SK-N-MC (cell line): ENCODE measurements around the gene HSPB6.

Source experiments
- DNase-seq: peaks from one replicate; pipeline ENCODE4 v3.0.0-alpha.2; 2011; ENCODE audit warnings: low read depth, low spot score
- H3K27ac ChIP-seq: fragments of 200-600 bp; sonication (generic); 2 replicates; pipeline ENCODE4 v1.5.1; 2016; ENCODE audit warnings: mixed run types
- H3K36me3 ChIP-seq: fragments of 200-600 bp; sonication (generic); 2 replicates; pipeline ENCODE4 v1.6.1; 2017; ENCODE audit warnings: antibody characterized with exemption, low read length, mixed read lengths; ENCODE audit not compliant: insufficient read depth
- H3K4me3 ChIP-seq: fragments of 200-600 bp; sonication (generic); 2 replicates; pipeline ENCODE4 v1.5.1; 2016
- H3K9ac ChIP-seq: fragments of 200-600 bp; sonication (generic); 2 replicates; pipeline ENCODE4 v1.8.0; 2017; ENCODE audit warnings: mixed run types, mixed read lengths; ENCODE audit not compliant: insufficient read length
- H3K9me3 ChIP-seq: fragments of 200-600 bp; sonication (generic); 2 replicates; pipeline ENCODE4 v1.6.1; 2017; ENCODE audit warnings: low read depth, mild to moderate bottlenecking, antibody characterized with exemption, low read length, moderate library complexity, mixed read lengths
- EZH2 ChIP-seq: fragments of 200-600 bp; sonication (generic); IDR thresholded peaks from one replicate; pipeline ENCODE4 v1.6.1; 2017; ENCODE audit warnings: antibody characterized with exemption
- FOXP2 ChIP-seq: optimal IDR thresholded peaks from 2 replicates; pipeline ENCODE3; 2011; ENCODE audit warnings: mild to moderate bottlenecking, moderate library complexity; ENCODE audit not compliant: insufficient read depth; ENCODE audit errors: extremely low read length, control extremely low read depth
- POLR2AphosphoS5 ChIP-seq: IDR thresholded peaks from 2 replicates; pipeline ENCODE4 v1.6.1; 2012; ENCODE audit warnings: mild to moderate bottlenecking, low read depth, low read length, borderline replicate concordance

HSPB6 gene

GRCh38 chr19:35788205-35788960 lies 31.6 kb upstream of the HSPB6 start:
- H3K27ac ChIP-seq = no peak overlapping the region
- no peak for TF ChIP-seq FOXP2
- TF ChIP-seq EZH2 = no peak
- no peak for TF ChIP-seq POLR2AphosphoS5
- H3K36me3 ChIP-seq = no peaks in the 10 kb centered on the region
- no peak overlapping the region for H3K9ac ChIP-seq
- H3K9me3 ChIP-seq = no peaks in the 10 kb centered on the region
- no peak for DNase-seq
- H3K4me3 ChIP-seq = no peak overlapping the region

GRCh38 chr19:35787227-35787799 lies 30.5 kb upstream of the HSPB6 start:
- Histone ChIP-seq H3K9ac (no peak overlapping the region), H3K9me3 (no peaks in the 10 kb centered on the region), H3K4me3 (no peak overlapping the region), H3K27ac (no peak overlapping the region), H3K36me3 (no peaks in the 10 kb centered on the region; the same call in 1 of the 2 replicates)
- TF ChIP-seq FOXP2 = no peak
- TF ChIP-seq POLR2AphosphoS5 = no peak
- TF ChIP-seq EZH2 = no peak
- DNase-seq = no peak

GRCh38 chr19:35786299-35787160 lies 29.7 kb upstream of the HSPB6 start:
- Histone ChIP-seq H3K36me3 (no peaks in the 10 kb centered on the region; the same call in 1 of the 2 replicates), H3K9ac (no peak overlapping the region), H3K9me3 (no peaks in the 10 kb centered on the region), H3K27ac (no peak overlapping the region), H3K4me3 (no peak overlapping the region)
- DNase-seq = no peak
- no peak for TF ChIP-seq FOXP2
- TF ChIP-seq EZH2 = no peak
- TF ChIP-seq POLR2AphosphoS5 = no peak

- Histone ChIP-seq H3K36me3 (no peaks in the 10 kb centered on the region; the same call in 1 of the 2 replicates), H3K9ac (no peak overlapping the region), H3K27ac (no peak overlapping the region), H3K4me3 (no peak overlapping the region), H3K9me3 (no peaks in the 10 kb centered on the region)
- no peak for DNase-seq
- TF ChIP-seq EZH2 (no peak), FOXP2 (no peak), POLR2AphosphoS5 (no peak)
Measured at GRCh38 chr19:35785339-35785627, 28.5 kb upstream of the HSPB6 start.

- H3K4me3 ChIP-seq = no peak overlapping the region
- no peak for DNase-seq
Measured at GRCh38 chr19:35784503-35785338, 27.9 kb upstream of the HSPB6 start.

GRCh38 chr19:35783469-35784434 lies 26.9 kb upstream of the HSPB6 start:
- H3K4me3 ChIP-seq = no peak overlapping the region
- H3K36me3 ChIP-seq = no peaks in the 10 kb centered on the region; the same call in 1 of the 2 replicates
- H3K9ac ChIP-seq = no peak overlapping the region

More at GRCh38 chr19:35784503-35785338, 27.9 kb upstream of the HSPB6 start:
- no peak overlapping the region for H3K9ac ChIP-seq
- H3K36me3 ChIP-seq = no peaks in the 10 kb centered on the region; the same call in 1 of the 2 replicates
- no peaks in the 10 kb centered on the region for H3K9me3 ChIP-seq
- no peak for TF ChIP-seq POLR2AphosphoS5
- no peak for TF ChIP-seq EZH2
- TF ChIP-seq FOXP2 = no peak
- no peak overlapping the region for H3K27ac ChIP-seq

GRCh38 chr19:35782589-35782988 lies 25.8 kb upstream of the HSPB6 start:
- H3K9me3 ChIP-seq = no peaks in the 10 kb centered on the region
- no peak overlapping the region for H3K27ac ChIP-seq
- H3K4me3 ChIP-seq = no peak overlapping the region
- TF ChIP-seq FOXP2 (no peak), EZH2 (no peak), POLR2AphosphoS5 (no peak)
- no peak for DNase-seq
- no peak overlapping the region for H3K9ac ChIP-seq
- no peaks in the 10 kb centered on the region; the same call in 1 of the 2 replicates for H3K36me3 ChIP-seq

More at GRCh38 chr19:35783469-35784434, 26.9 kb upstream of the HSPB6 start:
- TF ChIP-seq POLR2AphosphoS5 = no peak
- TF ChIP-seq FOXP2 = no peak
- no peak for TF ChIP-seq EZH2
- Histone ChIP-seq H3K27ac (no peak overlapping the region), H3K9me3 (no peaks in the 10 kb centered on the region)
- no peak for DNase-seq
